T-cell (primary cell): ENCODE results near the gene ATP2B1. TPM values are rescaled to one million over a fixed set of nuclear protein-coding genes. Genes with fewer than 3 reads are reported as not detected.

Experiments used
- ATAC-seq, 4 experiments: fragments of 200-7000 bp in 3 of 4; fragments of 150-1000 bp in 1 of 4; cut with Tn5 transposase; replicated peaks in 1 of 4; 1 replicate in 3 of 4; 2 replicates in 1 of 4; pipeline ENCODE4 v1.10.0; 2021; ENCODE audit warnings: moderate library complexity in 3 of 4, mild to moderate bottlenecking in 2 of 4, moderate number of reproducible peaks in 1 of 4
- CTCF ChIA-PET, 2 donors: fragments of 300-600 bp; sonication (Branson Sonifier 250); formaldehyde crosslinking; loops; one replicate each; lab custom pipeline; 2022; ENCODE audit warnings: antibody characterized with exemption in 2 of 2; lab: Charles Lee
- POLR2A ChIA-PET, 2 donors: fragments of 300-600 bp; sonication (Branson Sonifier 250); formaldehyde crosslinking; loops; one replicate each; lab custom pipeline; 2022; ENCODE audit warnings: antibody characterized with exemption in 2 of 2; lab: Charles Lee
- DNase-seq, 35 experiments: peaks; one replicate each; pipeline versions ENCODE4 v3.0.0 to v3.0.0-alpha.2; 2013 to 2023
- H3K27ac ChIP-seq: one replicate; pipeline ENCODE4 v1.5.1; 2013; ENCODE audit warnings: low read length
- H3K27me3 ChIP-seq, 2 experiments: replicated peaks in 1 of 2; 1 replicate in 1 of 2; 2 replicates in 1 of 2; pipeline versions ENCODE4 v1.6.1 to v1.7.0; 2013; ENCODE audit warnings: low read length in 1 of 2, mixed read lengths in 1 of 2; ENCODE audit not compliant: control insufficient read depth in 2 of 2, insufficient read depth in 2 of 2; ENCODE audit errors: extremely low read depth in 1 of 2
- H3K36me3 ChIP-seq, 2 donors: 1 replicate in 1 of 2; 2 replicates in 1 of 2; pipeline versions ENCODE4 v1.6.1 to v1.7.0; 2013; ENCODE audit warnings: low read length in 1 of 2; ENCODE audit not compliant: control insufficient read depth in 2 of 2, insufficient read depth in 1 of 2; ENCODE audit errors: extremely low read depth in 1 of 2
- H3K4me1 ChIP-seq, 2 experiments: 1 replicate in 1 of 2; 2 replicates in 1 of 2; pipeline versions ENCODE4 v1.6.1 to v1.7.0; 2013; ENCODE audit warnings: low read length in 2 of 2, mixed read lengths in 1 of 2; ENCODE audit not compliant: insufficient read depth in 2 of 2, control insufficient read depth in 1 of 2; ENCODE audit errors: extremely low read depth in 1 of 2
- H3K4me3 ChIP-seq, 2 donors: 1 replicate in 1 of 2; 2 replicates in 1 of 2; pipeline versions ENCODE4 v1.5.1 to v1.7.0; 2013; ENCODE audit warnings: mild to moderate bottlenecking in 2 of 2, low read length in 1 of 2, moderate library complexity in 1 of 2; ENCODE audit not compliant: control insufficient read depth in 1 of 2; ENCODE audit errors: extremely low read depth in 1 of 2
- H3K9me3 ChIP-seq: 2 replicates; pipeline ENCODE4 v1.7.0; 2013
- H3K27ac Mint-ChIP-seq, 2 donors: one replicate each; pipeline ENCODE4 v1.8.0; 2020 to 2021; ENCODE audit warnings: mild to moderate bottlenecking in 2 of 2, mixed read lengths in 2 of 2
- H3K27me3 Mint-ChIP-seq, 2 donors: one replicate each; pipeline ENCODE4 v1.8.0; 2021 to 2022; ENCODE audit warnings: mixed read lengths in 2 of 2
- H3K36me3 Mint-ChIP-seq: one replicate; pipeline ENCODE4 v1.8.0; 2021; ENCODE audit warnings: mixed read lengths
- H3K4me1 Mint-ChIP-seq, 3 donors: one replicate each; pipeline ENCODE4 v1.8.0; 2020 to 2022; ENCODE audit warnings: mixed read lengths in 3 of 3, mild to moderate bottlenecking in 1 of 3
- H3K4me3 Mint-ChIP-seq, 3 donors: one replicate each; pipeline ENCODE4 v1.8.0; 2020 to 2022; ENCODE audit warnings: mild to moderate bottlenecking in 3 of 3, mixed read lengths in 3 of 3, moderate library complexity in 3 of 3
- H3K9me3 Mint-ChIP-seq, 3 donors: one replicate each; pipeline ENCODE4 v1.8.0; 2020 to 2022; ENCODE audit warnings: mixed read lengths in 3 of 3
- WGBS: methylation state at CpG from one replicate; pipeline ENCODE4 v1.1.5; 2013; ENCODE audit warnings: missing lambda C conversion rate; ENCODE audit not compliant: insufficient coverage; 5-methylcytosine and 5-hydroxymethylcytosine counted together
- total RNA-seq, 35 experiments: library from RNA in 6 of 35; stranded (reverse) in 6 of 35; fragments of 120-200 nt in 1 of 35; gene quantifications; one replicate each; pipeline versions ENCODE4 v1.2.1 to v1.2.4 and lab custom pipeline; 2013 to 2026

The ATP2B1 gene
- total RNA-seq, 5 donors from 2014 or later (not counting 1 experiment from before 2014, with no cell fraction given) = 38.3 to 104 (median 44.4) TPM

DNA sequence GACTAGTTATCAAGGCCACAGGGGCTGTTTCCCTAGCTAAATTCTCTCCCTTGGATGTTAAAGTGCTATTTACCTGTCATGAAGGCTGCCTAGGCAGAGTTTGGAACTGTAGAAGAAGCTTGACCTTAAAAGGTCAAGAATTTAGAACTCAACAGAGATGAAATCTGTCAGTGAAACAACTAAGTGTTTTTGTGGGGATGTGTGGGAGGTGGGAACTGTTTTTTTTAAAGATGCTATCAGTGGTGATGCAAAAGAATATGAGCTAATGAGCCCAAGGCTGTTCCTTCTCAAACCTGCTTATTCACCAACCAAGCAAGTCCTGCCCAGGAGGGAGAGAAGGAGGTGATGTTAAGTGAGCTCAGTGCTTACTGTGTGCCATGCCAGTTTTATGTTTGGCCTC is 142.0 kb downstream of the ATP2B1 start:
- CTCF ChIA-PET = interaction anchor here in 1 of 2 donors (1.3 kb wide), 1 partner anchor 23 kb away, joined by 4 read pairs; no protein-coding TSS in a partner anchor
- no peaks in the 10 kb centered on the region for H3K27me3 Mint-ChIP-seq

DNA sequence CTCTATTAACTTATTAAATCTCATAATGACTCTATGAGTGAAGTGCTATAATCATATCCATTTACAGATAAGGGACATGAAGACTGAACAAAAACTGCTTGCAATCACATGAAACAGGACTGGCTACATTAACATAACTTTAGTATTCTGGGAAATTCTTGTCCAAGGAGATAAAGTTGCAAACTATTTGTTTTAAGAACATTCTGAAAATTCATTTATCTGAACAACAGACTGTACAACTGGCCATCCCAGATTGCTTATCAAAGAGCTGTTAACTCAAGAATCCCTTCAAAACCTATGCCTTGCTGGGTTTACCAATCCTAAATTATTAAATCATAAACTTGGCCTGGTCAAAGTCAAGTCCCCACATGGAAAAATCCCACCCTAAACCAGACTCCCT is 143.6 kb downstream of the ATP2B1 start:
- CTCF ChIA-PET = no interaction called here
- no peak overlapping the region for H3K27ac ChIP-seq
- no peaks in the 10 kb centered on the region for H3K36me3 ChIP-seq
- ATAC-seq = no peak
- Mint-ChIP-seq H3K4me3 (no peak overlapping the region), H3K36me3 (peaks cover 3% of the 10 kb centered on the region), H3K27ac (no peak overlapping the region), H3K27me3 (no peaks in the 10 kb centered on the region), H3K9me3 (no peaks in the 10 kb centered on the region), H3K4me1 (no peaks in the 10 kb centered on the region)
- DNase-seq = no peak
- POLR2A ChIA-PET = no interaction called here
- H3K27me3 ChIP-seq = no peaks in the 10 kb centered on the region
- no peaks in the 10 kb centered on the region for H3K4me1 ChIP-seq
- no peaks in the 10 kb centered on the region for H3K9me3 ChIP-seq
- no peak overlapping the region for H3K4me3 ChIP-seq

More for the DNA sequence above, 142.0 kb downstream of the ATP2B1 start:
- Histone ChIP-seq H3K4me3 (no peak overlapping the region), H3K36me3 (no peaks in the 10 kb centered on the region), H3K27me3 (no peaks in the 10 kb centered on the region), H3K4me1 (no peaks in the 10 kb centered on the region), H3K9me3 (no peaks in the 10 kb centered on the region), H3K27ac (no peak overlapping the region)
- no peaks in the 10 kb centered on the region for H3K4me1 Mint-ChIP-seq
- no peak overlapping the region for H3K4me3 Mint-ChIP-seq
- no peaks in the 10 kb centered on the region for H3K9me3 Mint-ChIP-seq
- H3K27ac Mint-ChIP-seq = no peak overlapping the region
- DNase-seq = no peak
- POLR2A ChIA-PET = interaction anchor here in 1 of 2 donors (0.5 to 0.6 kb wide), 2 partner anchors 281 to 1090 kb away, joined by 3 read pairs; no protein-coding TSS in a partner anchor
- ATAC-seq = no peak
- H3K36me3 Mint-ChIP-seq = peaks cover 3% of the 10 kb centered on the region

DNA sequence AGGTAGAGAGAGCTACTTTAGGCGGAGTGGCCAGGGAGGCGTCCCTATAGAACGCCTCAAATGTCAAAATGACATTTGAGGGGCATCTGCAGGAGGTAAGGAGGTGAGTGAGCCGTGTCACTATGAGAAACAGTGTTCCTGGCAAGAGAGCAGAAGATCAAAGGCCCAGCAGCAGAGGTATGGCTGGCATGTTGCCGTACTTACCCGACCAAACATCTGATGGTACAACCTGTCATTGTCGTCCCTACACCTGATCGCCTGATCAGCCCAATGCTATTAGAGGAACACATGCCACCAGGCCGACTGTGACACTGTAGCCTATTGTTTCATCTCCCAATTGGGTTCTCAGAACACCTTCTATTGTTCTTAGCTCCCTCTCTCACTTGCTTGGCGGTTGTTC is 148.9 kb downstream of the ATP2B1 start:
- ATAC-seq (no peak), DNase-seq (no peak)
- Histone ChIP-seq H3K4me3 (no peak overlapping the region), H3K4me1 (no peaks in the 10 kb centered on the region), H3K36me3 (no peaks in the 10 kb centered on the region), H3K27me3 (no peaks in the 10 kb centered on the region), H3K9me3 (no peaks in the 10 kb centered on the region), H3K27ac (no peak overlapping the region)
- no peak overlapping the region for H3K4me3 Mint-ChIP-seq
- H3K9me3 Mint-ChIP-seq = no peaks in the 10 kb centered on the region
- no peak overlapping the region for H3K27ac Mint-ChIP-seq
- CTCF ChIA-PET = no interaction called here
- POLR2A ChIA-PET = no interaction called here
- 87% methylated on average over 10 of the region's 10 CpGs for WGBS
- no peaks in the 10 kb centered on the region for H3K36me3 Mint-ChIP-seq
- H3K27me3 Mint-ChIP-seq = no peaks in the 10 kb centered on the region
- no peaks in the 10 kb centered on the region for H3K4me1 Mint-ChIP-seq

DNA sequence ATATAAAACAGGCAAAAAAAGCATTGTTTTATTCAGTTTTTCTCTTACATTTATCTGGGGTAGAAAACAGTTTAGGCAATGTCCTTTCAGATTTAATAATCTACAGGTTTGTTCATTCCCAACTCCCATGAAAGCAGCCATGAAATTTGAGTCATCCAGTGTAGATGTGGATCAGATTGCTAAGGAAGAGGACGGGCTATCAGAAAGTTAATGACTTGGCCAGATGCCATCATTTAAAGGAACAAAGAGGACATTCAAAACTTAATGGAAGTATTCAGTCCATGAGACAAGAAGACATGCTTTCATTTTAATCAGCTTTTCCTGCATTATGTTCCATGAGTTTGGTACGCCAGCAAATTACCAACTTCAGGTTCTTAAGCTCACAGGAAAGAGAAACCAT is 151.7 kb downstream of the ATP2B1 start:
- no CpG with 5 or more reads among the region's 2 CpGs for WGBS
- H3K9me3 ChIP-seq = no peaks in the 10 kb centered on the region
- H3K27ac ChIP-seq = no peak overlapping the region
- DNase-seq (no peak), ATAC-seq (no peak)
- Mint-ChIP-seq H3K27me3 (no peaks in the 10 kb centered on the region), H3K4me3 (no peak overlapping the region), H3K27ac (no peak overlapping the region), H3K36me3 (peaks cover 3% of the 10 kb centered on the region), H3K9me3 (peaks cover 5% of the 10 kb centered on the region in 3 donors), H3K4me1 (no peaks in the 10 kb centered on the region)
- ChIA-PET POLR2A (no interaction called here), CTCF (interaction anchor here in 1 of 2 donors (0.7 kb wide), 1 partner anchor 47 kb away, joined by 5 read pairs; no protein-coding TSS in a partner anchor)
- H3K4me1 ChIP-seq = no peaks in the 10 kb centered on the region
- H3K36me3 ChIP-seq = no peaks in the 10 kb centered on the region
- H3K4me3 ChIP-seq = no peak overlapping the region
- H3K27me3 ChIP-seq = no peaks in the 10 kb centered on the region

DNA sequence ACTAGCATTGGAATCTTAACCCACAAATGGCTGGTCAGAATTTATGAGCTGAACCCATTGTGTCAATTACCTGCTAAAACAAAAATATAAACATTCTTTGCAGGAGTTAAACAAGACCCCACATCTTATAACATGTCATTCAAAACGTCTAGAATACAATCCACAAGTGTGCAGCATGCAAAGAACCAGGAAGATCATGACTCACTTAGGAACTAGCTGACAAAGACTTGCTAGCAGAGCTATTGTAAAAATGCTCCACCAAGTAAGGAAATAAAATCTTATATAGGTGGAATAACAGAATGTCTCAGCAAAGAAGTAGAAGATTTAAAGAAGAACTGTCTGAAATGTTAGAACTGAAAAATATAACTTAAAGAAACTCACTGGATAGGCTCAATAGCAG is 156.3 kb downstream of the ATP2B1 start:
- Histone ChIP-seq H3K27ac (no peak overlapping the region), H3K9me3 (no peaks in the 10 kb centered on the region), H3K4me1 (no peaks in the 10 kb centered on the region), H3K4me3 (no peak overlapping the region), H3K36me3 (no peaks in the 10 kb centered on the region), H3K27me3 (no peaks in the 10 kb centered on the region)
- H3K27ac Mint-ChIP-seq = no peak overlapping the region
- CTCF ChIA-PET = interaction anchor here in 1 of 2 donors (0.6 to 1.8 kb wide), 2 partner anchors 9 to 27 kb away, joined by 3 to 6 read pairs; no protein-coding TSS in a partner anchor
- H3K27me3 Mint-ChIP-seq = peaks cover 0 to 1% of the 10 kb centered on the region in 2 donors
- ATAC-seq (no peak), DNase-seq (no peak)
- H3K4me3 Mint-ChIP-seq = no peak overlapping the region
- POLR2A ChIA-PET = no interaction called here
- peaks cover 5% of the 10 kb centered on the region in 3 donors for H3K9me3 Mint-ChIP-seq
- no peaks in the 10 kb centered on the region for H3K4me1 Mint-ChIP-seq
- WGBS = no CpG with 5 or more reads among the region's 1 CpG
- peaks cover 3% of the 10 kb centered on the region for H3K36me3 Mint-ChIP-seq

DNA sequence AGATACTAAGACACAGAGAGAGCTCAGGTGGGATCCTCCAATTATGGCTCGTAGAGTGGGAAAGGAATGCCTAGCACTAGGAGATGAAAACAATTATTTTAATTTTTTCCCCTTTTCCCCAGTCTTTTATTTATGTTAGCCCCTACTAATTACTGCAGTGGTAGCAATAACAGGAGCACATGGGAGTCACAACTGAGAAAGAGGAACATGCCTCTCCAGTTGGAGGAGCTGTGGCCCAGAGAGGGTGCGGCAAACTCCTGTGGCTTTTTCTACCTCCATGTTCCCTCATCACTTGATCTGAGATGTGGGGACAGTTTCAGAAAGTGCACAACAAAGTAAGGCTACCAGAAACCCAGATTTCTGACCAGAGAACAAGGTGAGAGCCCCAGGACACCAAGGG is 156.9 kb downstream of the ATP2B1 start:
- H3K36me3 ChIP-seq = no peaks in the 10 kb centered on the region
- DNase-seq (no peak), ATAC-seq (no peak)
- Mint-ChIP-seq H3K27ac (no peak overlapping the region), H3K9me3 (peaks cover 5% of the 10 kb centered on the region in 3 donors), H3K4me1 (no peaks in the 10 kb centered on the region), H3K4me3 (no peak overlapping the region), H3K27me3 (peaks cover 2 to 6% of the 10 kb centered on the region in 2 donors), H3K36me3 (peaks cover 3% of the 10 kb centered on the region)
- H3K27ac ChIP-seq = no peak overlapping the region
- no peak overlapping the region for H3K4me3 ChIP-seq
- WGBS = no CpG with 5 or more reads among the region's 2 CpGs
- CTCF ChIA-PET = interaction anchor here in 1 of 2 donors (1.8 kb wide), 1 partner anchor 9 kb away, joined by 6 read pairs; no protein-coding TSS in a partner anchor
- POLR2A ChIA-PET = no interaction called here
- H3K4me1 ChIP-seq = no peaks in the 10 kb centered on the region
- H3K27me3 ChIP-seq = no peaks in the 10 kb centered on the region
- H3K9me3 ChIP-seq = no peaks in the 10 kb centered on the region
